K562 (cell line): ENCODE data around the gene RWDD1. TPM values are rescaled to one million over a fixed set of nuclear protein-coding genes. Genes with fewer than 3 reads are reported as not detected.

Experiments used
- ATAC-seq: fragments of 200-7000 bp; cut with Tn5 transposase; 3 replicates; pipeline ENCODE4 v1.9.1; 2020; ENCODE audit warnings: moderate library complexity
- BruUV-seq: library from RNA; stranded (reverse); fragments of 400-500 nt; replicated peaks from 2 replicates; lab custom pipeline; 2021; lab: Mats Ljungman, UMichigan
- CTCF ChIA-PET: fragments of 300-600 bp; formaldehyde crosslinking; extraction: SDS; loops from one replicate; lab custom pipeline; 2021; ENCODE audit warnings: low intra/inter-chr PET ratio; lab: Yijun Ruan, JAX
- POLR2A ChIA-PET: fragments of 300-600, 350-650 bp; sonication (Branson Sonifier 250); formaldehyde crosslinking; extraction: SDS; loops from one replicate; lab custom pipeline; 2021; ENCODE audit warnings: antibody characterized with exemption, inconsistent platforms; lab: Yijun Ruan, JAX
- DNase-seq, 4 experiments: peaks; one replicate each; pipeline versions ENCODE4 v3.0.0 to v3.0.0-alpha.2; 2011 to 2018; ENCODE audit warnings: low spot score in 3 of 4, mixed read lengths in 3 of 4; ENCODE audit errors: extremely low read depth in 1 of 4
- FAIRE-seq: peaks from 2 replicates; lab custom pipeline; 2011; peaks lifted over from hg19 to GRCh38; lab: Jason Lieb, UNC
- H2AFZ ChIP-seq: 2 replicates; pipeline ENCODE4 v1.6.0; 2011; ENCODE audit warnings: low read depth, low read length, control low read depth, inconsistent platforms
- H3K27ac ChIP-seq: fragments of 200-600 bp; 3 replicates; pipeline ENCODE4 v1.8.0; 2011; ENCODE audit warnings: low read depth, mild to moderate bottlenecking, control low read depth, inconsistent platforms, low read length, moderate library complexity, mixed read lengths; ENCODE audit errors: extremely low read depth
- H3K27me3 ChIP-seq, 2 experiments: fragments of 300-600 bp in 1 of 2; 2 replicates in 1 of 2; 3 replicates in 1 of 2; pipeline versions ENCODE4 v1.6.0 to v1.8.0; 2011; ENCODE audit warnings: inconsistent platforms in 2 of 2, low read length in 2 of 2, mild to moderate bottlenecking in 1 of 2, mixed read lengths in 1 of 2, moderate library complexity in 1 of 2; ENCODE audit not compliant: control insufficient read depth in 2 of 2, insufficient read depth in 2 of 2
- H3K36me3 ChIP-seq: fragments of 300-600 bp; 3 replicates; pipeline ENCODE4 v1.8.0; 2011; ENCODE audit warnings: mild to moderate bottlenecking, low read length, inconsistent platforms; ENCODE audit not compliant: control insufficient read depth, insufficient read depth
- H3K4me1 ChIP-seq, 2 experiments: fragments of 200-600 bp in 1 of 2; replicated peaks in 1 of 2; 2 replicates in 1 of 2; 3 replicates in 1 of 2; pipeline versions ENCODE4 v1.5.1 to v1.8.0; 2011; ENCODE audit warnings: inconsistent platforms in 2 of 2, low read length in 2 of 2, mild to moderate bottlenecking in 1 of 2, mixed read lengths in 1 of 2, moderate library complexity in 1 of 2; ENCODE audit not compliant: control insufficient read depth in 2 of 2, insufficient read depth in 2 of 2
- H3K4me2 ChIP-seq: 2 replicates; pipeline ENCODE4 v1.6.1; 2011; ENCODE audit warnings: low read length, control low read depth, inconsistent platforms, mixed read lengths; ENCODE audit not compliant: insufficient read depth
- H3K4me3 ChIP-seq: fragments of 200-600 bp; sonication (generic), shearing (Covaris generic); 2 replicates; pipeline ENCODE4 v1.5.1; 2016; ENCODE audit warnings: control low read depth, inconsistent platforms
- H3K79me2 ChIP-seq: fragments of 200-600 bp; 3 replicates; pipeline ENCODE4 v1.8.0; 2011; ENCODE audit warnings: low read length, inconsistent platforms; ENCODE audit not compliant: control insufficient read depth, insufficient read depth
- H3K9ac ChIP-seq, 2 experiments: 2 replicates each; pipeline versions ENCODE4 v1.6.0 to v1.6.1; 2011; ENCODE audit warnings: low read depth in 2 of 2, low read length in 2 of 2, control low read depth in 1 of 2, inconsistent platforms in 1 of 2, mild to moderate bottlenecking in 1 of 2, mixed read lengths in 1 of 2; ENCODE audit not compliant: insufficient read depth in 1 of 2
- H3K9me1 ChIP-seq: one replicate; pipeline ENCODE4 v1.6.0; 2011; ENCODE audit warnings: inconsistent platforms, mild to moderate bottlenecking, low read length, moderate library complexity; ENCODE audit not compliant: control insufficient read depth, insufficient read depth
- H3K9me3 ChIP-seq: replicated peaks from 2 replicates; pipeline ENCODE4 v1.5.1; 2011; ENCODE audit warnings: low read depth, low read length, inconsistent platforms; ENCODE audit not compliant: control insufficient read depth, insufficient read depth
- H4K20me1 ChIP-seq: replicated peaks from 2 replicates; pipeline ENCODE4 v1.6.1; 2011; ENCODE audit warnings: low read length, inconsistent platforms, mixed read lengths; ENCODE audit not compliant: control insufficient read depth, insufficient read depth
- ZFX ChIP-seq: sonication (generic); formaldehyde crosslinking; IDR thresholded peaks from 2 replicates; pipeline ENCODE4 v1.8.0; 2022; ENCODE audit warnings: mild to moderate bottlenecking, missing genetic modification reagents, moderate library complexity
- ZNF316 ChIP-seq: fragments of 450-650 bp; IDR thresholded peaks from 2 replicates; pipeline ENCODE4 v1.6.1; 2016
- WGBS: fragments of 100-300 bp; shearing (Covaris generic); methylation state at CpG from one replicate; pipeline ENCODE4 v1.1.6; 2016; ENCODE audit warnings: low coverage, mixed read lengths; ENCODE audit not compliant: insufficient coverage; ENCODE audit errors: missing lambda C conversion rate; 5-methylcytosine and 5-hydroxymethylcytosine counted together
- in situ Hi-C: fragments of 300-500 bp; cut with MboI; formaldehyde crosslinking; loops from 4 replicates; pipeline ENCODE4 v1.15.0; 2018; ENCODE audit warnings: inconsistent platforms, mixed read lengths
- intact Hi-C: fragments of 100-400 bp; cut with micrococcal nuclease; formaldehyde crosslinking; loops from 2 replicates; pipeline ENCODE4 v1.14.2; 2022
- polyA plus RNA-seq, 8 experiments: library from polyadenylated mRNA; depleted of rRNA in 4 of 8; stranded (reverse) in 5 of 8; unstranded in 3 of 8; fragments of >200 nt; fragmentation: Nextera tagmentation in 2 of 8; fragmentation: Illumina TruSeq in 1 of 8; extraction: Ambion mirVana in 2 of 8; extraction: Trizol in 1 of 8; gene quantifications; 2 replicates each; pipeline versions ENCODE4 v1.2.1 to v1.2.3, GENCODE V29; 2011 to 2014; ENCODE audit warnings: inconsistent platforms in 1 of 8, missing spikeins in 1 of 8
- total RNA-seq, 7 experiments: library from RNA; depleted of rRNA in 6 of 7; stranded (reverse); fragments of >200 nt in 6 of 7; fragmentation: Illumina TruSeq in 2 of 7; extraction: Trizol in 2 of 7; gene quantifications; 2 replicates each; pipeline versions ENCODE4 v1.2.1 to v1.2.3, GENCODE V29; 2011 to 2021; ENCODE audit warnings: low replicate concordance in 1 of 7
- TF ChIP-seq, protein P1 (sequence below): IDR thresholded peaks from 3 replicates; pipeline ENCODE4 v1.6.1; 2011; ENCODE audit warnings: borderline replicate concordance, mild to moderate bottlenecking; ENCODE audit not compliant: insufficient read length, insufficient read depth
- TF ChIP-seq, protein P2 (sequence below): conservative IDR thresholded peaks from 2 replicates; pipeline ENCODE4 v1.6.1; 2011; ENCODE audit warnings: low read depth, mild to moderate bottlenecking, low read length; ENCODE audit not compliant: control insufficient read depth
- TF ChIP-seq, protein P3 (sequence below): fragments of 250-450 bp; sonication (Bioruptor Pico); IDR thresholded peaks from 2 replicates; pipeline ENCODE4 v1.5.0; 2021; ENCODE audit warnings: mild to moderate bottlenecking, moderate library complexity
- TF ChIP-seq, protein P4 (sequence below): fragments of 450-650 bp; IDR thresholded peaks from 2 replicates; pipeline ENCODE4 v1.6.1; 2017; ENCODE audit warnings: mild to moderate bottlenecking, moderate library complexity

The RWDD1 gene
- total and polyA plus RNA-seq, 9 of the 15 experiments (the other 6 are each of a cell fraction or from before 2014, with no cell fraction given), result 31.9 to 89.8 (median 48.7) TPM

DNA sequence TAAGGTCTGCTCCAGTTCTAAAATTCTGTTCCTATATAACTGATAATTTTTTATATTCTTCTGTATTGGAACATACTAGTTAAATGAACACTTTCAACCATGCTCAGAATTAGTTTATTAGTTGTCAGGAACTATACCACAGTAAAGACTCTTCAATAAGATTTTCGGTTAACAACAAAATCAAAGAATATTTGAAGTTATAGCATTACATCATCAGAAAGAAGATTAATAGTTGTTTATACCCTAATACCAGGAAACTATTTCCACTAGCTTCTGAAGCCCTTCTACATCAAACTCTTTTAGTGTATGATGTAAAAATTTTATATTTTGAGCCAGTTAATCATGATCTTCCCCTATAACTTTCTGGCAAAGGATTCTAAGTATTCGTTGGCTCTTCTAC is 11.2 kb upstream of the RWDD1 start:
- no peaks in the 10 kb centered on the region for H4K20me1 ChIP-seq
- H3K79me2 ChIP-seq, result no peaks in the 10 kb centered on the region
- H3K27me3 ChIP-seq, result no peaks in the 10 kb centered on the region
- ChIA-PET POLR2A (interaction anchor here (1.3 kb wide), 1 partner anchor 22 kb away, joined by 3 read pairs; no protein-coding TSS in a partner anchor), CTCF (interaction anchor here (1.8 kb wide), 2 partner anchors 24 to 342 kb away, joined by 5 to 7 read pairs; no protein-coding TSS in a partner anchor)
- no peak overlapping the region for H3K4me2 ChIP-seq
- 47% methylated on average over 2 of the region's 2 CpGs for WGBS
- DNase-seq (no peak), FAIRE-seq (no peak), ATAC-seq (no peak)
- intact Hi-C loops, result loop anchor here (2.0 kb wide), 2 partner anchors 85 to 273 kb away; no protein-coding TSS in a partner anchor
- no peaks in the 10 kb centered on the region for H3K9me3 ChIP-seq
- H3K9ac ChIP-seq, result no peak overlapping the region
- TF ChIP-seq ZFX (CRISPR knock-in tag) (no peak), ZNF316 (no peak)
- TF ChIP-seq, protein P1, sequence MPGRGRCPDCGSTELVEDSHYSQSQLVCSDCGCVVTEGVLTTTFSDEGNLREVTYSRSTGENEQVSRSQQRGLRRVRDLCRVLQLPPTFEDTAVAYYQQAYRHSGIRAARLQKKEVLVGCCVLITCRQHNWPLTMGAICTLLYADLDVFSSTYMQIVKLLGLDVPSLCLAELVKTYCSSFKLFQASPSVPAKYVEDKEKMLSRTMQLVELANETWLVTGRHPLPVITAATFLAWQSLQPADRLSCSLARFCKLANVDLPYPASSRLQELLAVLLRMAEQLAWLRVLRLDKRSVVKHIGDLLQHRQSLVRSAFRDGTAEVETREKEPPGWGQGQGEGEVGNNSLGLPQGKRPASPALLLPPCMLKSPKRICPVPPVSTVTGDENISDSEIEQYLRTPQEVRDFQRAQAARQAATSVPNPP, result no peak
- TF ChIP-seq, protein P2, sequence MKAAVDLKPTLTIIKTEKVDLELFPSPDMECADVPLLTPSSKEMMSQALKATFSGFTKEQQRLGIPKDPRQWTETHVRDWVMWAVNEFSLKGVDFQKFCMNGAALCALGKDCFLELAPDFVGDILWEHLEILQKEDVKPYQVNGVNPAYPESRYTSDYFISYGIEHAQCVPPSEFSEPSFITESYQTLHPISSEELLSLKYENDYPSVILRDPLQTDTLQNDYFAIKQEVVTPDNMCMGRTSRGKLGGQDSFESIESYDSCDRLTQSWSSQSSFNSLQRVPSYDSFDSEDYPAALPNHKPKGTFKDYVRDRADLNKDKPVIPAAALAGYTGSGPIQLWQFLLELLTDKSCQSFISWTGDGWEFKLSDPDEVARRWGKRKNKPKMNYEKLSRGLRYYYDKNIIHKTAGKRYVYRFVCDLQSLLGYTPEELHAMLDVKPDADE, result no peak
- TF ChIP-seq, protein P3, sequence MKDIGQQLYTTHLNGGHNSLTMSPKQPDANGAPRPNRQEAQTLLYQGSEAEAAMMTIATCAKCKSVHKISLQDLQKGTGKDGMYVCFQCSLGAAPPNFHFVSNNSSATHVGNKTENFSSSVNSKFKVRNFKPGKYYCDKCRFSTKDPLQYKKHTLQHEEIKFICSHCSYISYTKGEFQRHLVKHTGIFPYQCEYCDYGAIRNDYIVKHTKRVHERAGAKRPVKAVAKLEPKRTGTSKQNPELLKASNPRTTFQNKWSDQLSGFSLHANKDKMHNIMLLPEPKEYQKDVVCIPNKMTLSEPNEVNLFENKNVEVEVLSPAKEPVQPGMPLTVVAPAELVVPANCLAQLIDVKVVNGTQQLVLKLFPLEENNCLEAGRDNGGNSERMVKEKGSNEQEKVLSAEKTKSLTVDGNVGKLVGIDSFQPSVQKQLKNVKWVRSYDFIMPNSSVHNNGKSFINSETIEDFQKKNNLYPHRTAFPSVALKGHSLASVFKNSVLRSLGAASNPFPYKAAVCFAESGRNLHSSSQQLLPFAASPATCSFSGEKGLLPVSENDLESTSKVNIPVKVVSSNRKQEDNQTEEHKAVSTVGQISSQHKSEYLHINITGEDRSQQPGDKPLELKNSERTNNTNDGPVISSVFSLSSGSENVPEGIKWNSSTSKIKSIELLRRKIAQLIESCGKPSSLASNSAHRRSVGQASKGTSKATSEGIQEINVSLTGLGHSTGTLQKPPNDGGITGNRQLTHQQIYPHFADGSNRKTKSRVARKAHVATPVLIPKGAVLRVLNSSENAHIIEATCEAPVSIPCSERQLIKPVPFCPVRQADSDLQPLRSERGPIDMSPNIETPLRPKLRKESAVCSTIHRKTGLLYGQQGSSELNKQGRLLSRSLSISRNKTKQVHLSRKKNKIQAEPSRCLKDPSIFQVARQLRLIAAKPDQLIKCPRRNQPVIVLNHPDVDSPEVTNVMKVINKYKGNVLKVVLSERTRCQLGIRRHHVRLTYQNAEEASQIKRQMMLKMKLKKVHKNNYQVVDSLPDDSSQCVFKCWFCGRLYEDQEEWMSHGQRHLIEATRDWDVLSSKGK (CRISPR knock-in tag), result no peak
- TF ChIP-seq, protein P4, sequence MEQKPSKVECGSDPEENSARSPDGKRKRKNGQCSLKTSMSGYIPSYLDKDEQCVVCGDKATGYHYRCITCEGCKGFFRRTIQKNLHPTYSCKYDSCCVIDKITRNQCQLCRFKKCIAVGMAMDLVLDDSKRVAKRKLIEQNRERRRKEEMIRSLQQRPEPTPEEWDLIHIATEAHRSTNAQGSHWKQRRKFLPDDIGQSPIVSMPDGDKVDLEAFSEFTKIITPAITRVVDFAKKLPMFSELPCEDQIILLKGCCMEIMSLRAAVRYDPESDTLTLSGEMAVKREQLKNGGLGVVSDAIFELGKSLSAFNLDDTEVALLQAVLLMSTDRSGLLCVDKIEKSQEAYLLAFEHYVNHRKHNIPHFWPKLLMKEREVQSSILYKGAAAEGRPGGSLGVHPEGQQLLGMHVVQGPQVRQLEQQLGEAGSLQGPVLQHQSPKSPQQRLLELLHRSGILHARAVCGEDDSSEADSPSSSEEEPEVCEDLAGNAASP, result no peak
- in situ Hi-C loops, result no loop called here
- H3K27ac ChIP-seq, result no peak overlapping the region
- H3K4me1 ChIP-seq, result peaks cover 15 to 16% of the 10 kb centered on the region in 2 experiments; a peak in 4 of 5 replicates
- no peaks in the 10 kb centered on the region for H3K9me1 ChIP-seq
- no peak overlapping the region for H3K4me3 ChIP-seq
- BruUV-seq, result no TSS peak
- no peak overlapping the region for H2AFZ ChIP-seq
- H3K36me3 ChIP-seq, result no peaks in the 10 kb centered on the region
